Transverse colon (tissue), 4 donors: ENCODE measurements around the gene PELO.

Experiments used
- CTCF ChIP-seq, 5 experiments: fragments of 200-600 bp in 3 of 5; fragments of 450-650 bp in 2 of 5; sonication (generic) in 3 of 5; IDR thresholded peaks; 1 replicate in 2 of 5; 2 replicates in 3 of 5; pipeline ENCODE4 v1.5.1; 2016 to 2017; ENCODE audit warnings: antibody characterized with exemption in 5 of 5, inconsistent platforms in 3 of 5, mild to moderate bottlenecking in 2 of 5, moderate library complexity in 1 of 5
- EP300 ChIP-seq: sonication (generic); formaldehyde crosslinking; IDR thresholded peaks from one replicate; pipeline ENCODE4 v1.6.1; 2017; ENCODE audit warnings: antibody characterized with exemption, low read depth
- POLR2A ChIP-seq: fragments of 450-650 bp; IDR thresholded peaks from one replicate; pipeline ENCODE4 v1.6.1; 2016; ENCODE audit warnings: antibody characterized with exemption, mild to moderate bottlenecking, moderate library complexity
- POLR2AphosphoS5 ChIP-seq, 3 donors: sonication (generic); formaldehyde crosslinking; IDR thresholded peaks; one replicate each; pipeline ENCODE4 v1.6.1; 2016; ENCODE audit warnings: antibody characterized with exemption in 3 of 3

- TF ChIP-seq CTCF (IDR thresholded peaks at IDR 0.05) (no peak), EP300 (no peak), POLR2A (no peak), POLR2AphosphoS5 (IDR thresholded peaks at IDR 0.05) (peak in 1 of 3 donors; percentile 15)
Measured at GRCh38 chr5:52811067-52811749, 23.5 kb downstream of the PELO start.
